Stimulated activated CD8-positive, alpha-beta memory T cell treated with anti-CD3 and anti-CD28 coated beads, Interleukin-12 subunit alpha, Interleukin-12 subunit beta, amount 100 ng/mL, for 1 hour (primary cell): ENCODE results near the gene PI4KB.
"Not testable (repeated sequence)": the region's sequence is repeated elsewhere in the genome, so short reads cannot be mapped to it uniquely, and the experiment has no call there.

Experiments used
- DNase-seq: peaks from one replicate; pipeline ENCODE4 v3.0.0-alpha.2; 2020; ENCODE audit warnings: low read depth

The PI4KB gene

DNA sequence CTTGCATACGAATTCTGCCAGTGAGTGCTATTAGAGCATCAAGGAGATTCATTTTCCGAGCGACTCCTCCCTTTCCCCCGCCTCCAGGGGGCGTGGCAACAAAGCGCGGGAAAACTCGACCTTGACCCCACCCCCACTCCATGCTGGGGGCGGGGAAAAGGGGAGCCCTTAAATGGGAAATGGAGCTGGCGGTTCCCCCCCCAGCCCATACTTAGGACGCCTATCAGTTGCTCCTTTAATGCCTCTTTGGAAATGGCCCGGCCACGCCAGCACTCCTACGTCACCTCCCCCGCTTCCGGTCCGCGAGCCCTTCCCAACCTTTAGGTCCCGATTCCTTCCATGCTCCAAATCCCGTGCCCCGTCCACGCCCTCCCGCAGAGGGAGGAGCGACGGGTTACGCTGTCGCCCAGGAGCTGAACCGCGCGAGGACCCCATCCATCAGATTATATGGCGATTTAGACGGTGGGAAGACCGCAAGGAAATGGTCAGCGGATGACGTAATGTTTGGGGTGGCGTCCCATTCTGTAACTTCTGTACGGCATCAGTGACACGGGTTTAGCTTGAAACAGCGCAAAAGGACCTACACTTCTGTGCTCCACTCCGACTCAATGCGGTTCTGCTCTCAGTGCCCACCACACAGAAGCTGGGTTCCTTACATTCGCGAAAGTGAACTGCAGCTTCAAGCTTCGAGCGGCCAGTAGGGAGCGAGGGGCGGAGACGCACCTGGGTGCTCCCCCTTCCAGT, 45.8 kb downstream of the PI4KB start:
- peak; percentile 94 for DNase-seq

- DNase-seq, result no peak
Measured at GRCh38 chr1:151277249-151277648, 50.0 kb downstream of the PI4KB start.

DNA sequence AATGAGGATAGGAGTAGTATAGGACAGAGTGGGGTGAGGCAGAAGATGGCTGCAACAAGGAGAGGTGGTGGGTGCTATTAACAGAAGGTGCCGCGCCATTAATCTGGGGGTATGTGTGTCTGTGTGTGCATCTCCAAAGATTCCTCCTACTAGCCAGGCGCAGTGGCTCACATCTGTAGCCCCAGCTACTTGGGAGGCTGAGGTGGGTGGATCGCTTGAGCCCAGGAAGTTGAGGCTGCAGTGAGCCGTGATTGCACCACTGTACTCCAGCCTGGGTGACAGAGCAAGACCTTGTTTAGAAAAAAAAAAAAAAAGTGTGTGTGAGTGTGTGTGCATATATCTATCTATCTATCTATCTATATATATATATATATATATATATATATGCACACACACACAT, 51.9 kb downstream of the PI4KB start:
- not testable (repeated sequence) for DNase-seq

- DNase-seq, result no peak
Measured at GRCh38 chr1:151273924-151274466, 53.2 kb downstream of the PI4KB start.

- no peak for DNase-seq
Measured at GRCh38 chr1:151267760-151268159, 59.5 kb downstream of the PI4KB start.

DNA sequence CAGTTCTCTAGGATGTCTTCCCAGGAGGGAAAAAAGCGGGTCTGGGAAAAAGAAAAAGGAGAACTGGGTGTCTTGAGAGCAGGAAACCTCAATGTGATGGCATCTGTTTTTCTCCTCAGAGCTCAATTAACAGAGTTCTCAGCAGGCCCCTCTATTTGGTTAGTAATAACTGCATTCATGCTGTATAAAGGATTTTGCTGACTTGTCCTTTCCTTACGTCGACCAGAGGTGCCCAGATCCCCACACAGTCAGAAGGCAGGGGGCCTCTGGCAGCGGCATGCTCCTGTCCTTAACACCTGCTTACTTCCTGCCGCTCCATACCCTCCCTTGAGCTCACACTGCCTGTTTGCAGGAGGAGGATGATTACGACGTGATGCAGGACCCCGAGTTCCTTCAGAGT, 60.4 kb downstream of the PI4KB start:
- no peak for DNase-seq

GRCh38 chr1:151266315-151266714, 60.9 kb downstream of the PI4KB start:
- no peak for DNase-seq

DNA sequence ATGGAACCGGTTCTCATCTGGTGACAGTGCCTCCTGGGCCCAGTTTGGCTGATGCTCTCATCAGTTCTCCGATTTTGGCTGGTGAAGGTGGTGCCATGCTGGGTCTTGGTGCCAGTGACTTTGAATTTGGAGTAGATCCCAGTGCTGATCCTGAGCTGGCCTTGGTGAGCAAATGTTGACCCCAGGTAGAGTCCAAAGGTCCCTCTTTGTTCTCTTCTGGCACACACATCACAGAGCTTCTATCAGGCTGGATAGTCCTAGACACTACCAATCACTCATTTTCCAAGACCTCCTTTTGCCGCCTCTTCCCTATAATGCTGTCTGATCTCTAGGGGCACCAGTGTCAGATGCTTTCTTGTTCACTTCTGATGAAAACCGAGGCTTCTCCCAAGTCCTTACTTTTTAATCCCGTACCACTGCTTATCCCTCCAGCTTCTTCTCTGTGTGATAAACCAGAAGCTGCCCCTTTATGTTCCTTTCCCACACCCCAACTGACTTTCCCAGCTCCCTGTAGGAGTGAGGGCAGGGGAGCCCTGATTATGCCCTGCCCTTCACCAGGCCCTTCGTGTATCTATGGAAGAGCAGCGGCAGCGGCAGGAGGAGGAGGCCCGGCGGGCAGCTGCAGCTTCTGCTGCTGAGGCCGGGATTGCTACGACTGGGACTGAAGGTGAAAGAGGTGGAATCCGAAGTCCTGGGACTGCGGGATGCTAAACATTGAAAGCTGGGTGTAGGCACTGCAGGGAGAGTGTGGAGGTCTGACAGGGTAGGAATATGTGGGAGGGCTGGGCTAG, 61.6 kb downstream of the PI4KB start:
- DNase-seq, result no peak

DNA sequence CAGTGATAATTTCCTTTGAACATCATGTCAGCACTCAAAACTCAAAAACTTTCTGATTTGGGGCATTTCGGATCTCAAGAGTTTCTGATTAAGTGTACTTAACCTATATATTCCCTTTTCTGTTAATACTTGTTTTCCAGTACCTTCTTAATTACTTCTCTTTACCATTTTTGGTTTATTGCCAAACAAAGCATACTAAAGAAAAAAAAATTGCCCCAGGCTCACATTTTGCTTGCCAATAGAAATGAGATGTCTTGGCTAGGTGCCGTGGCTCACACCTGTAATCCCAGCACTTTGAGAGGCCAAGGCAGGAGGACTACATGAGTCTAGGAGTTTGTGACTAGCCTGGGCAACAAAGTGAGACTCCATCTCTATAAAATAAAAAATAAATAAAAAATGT, 67.9 kb downstream of the PI4KB start:
- no peak for DNase-seq

GRCh38 chr1:151255381-151255780, 71.8 kb downstream of the PI4KB start:
- DNase-seq, result no peak

DNA sequence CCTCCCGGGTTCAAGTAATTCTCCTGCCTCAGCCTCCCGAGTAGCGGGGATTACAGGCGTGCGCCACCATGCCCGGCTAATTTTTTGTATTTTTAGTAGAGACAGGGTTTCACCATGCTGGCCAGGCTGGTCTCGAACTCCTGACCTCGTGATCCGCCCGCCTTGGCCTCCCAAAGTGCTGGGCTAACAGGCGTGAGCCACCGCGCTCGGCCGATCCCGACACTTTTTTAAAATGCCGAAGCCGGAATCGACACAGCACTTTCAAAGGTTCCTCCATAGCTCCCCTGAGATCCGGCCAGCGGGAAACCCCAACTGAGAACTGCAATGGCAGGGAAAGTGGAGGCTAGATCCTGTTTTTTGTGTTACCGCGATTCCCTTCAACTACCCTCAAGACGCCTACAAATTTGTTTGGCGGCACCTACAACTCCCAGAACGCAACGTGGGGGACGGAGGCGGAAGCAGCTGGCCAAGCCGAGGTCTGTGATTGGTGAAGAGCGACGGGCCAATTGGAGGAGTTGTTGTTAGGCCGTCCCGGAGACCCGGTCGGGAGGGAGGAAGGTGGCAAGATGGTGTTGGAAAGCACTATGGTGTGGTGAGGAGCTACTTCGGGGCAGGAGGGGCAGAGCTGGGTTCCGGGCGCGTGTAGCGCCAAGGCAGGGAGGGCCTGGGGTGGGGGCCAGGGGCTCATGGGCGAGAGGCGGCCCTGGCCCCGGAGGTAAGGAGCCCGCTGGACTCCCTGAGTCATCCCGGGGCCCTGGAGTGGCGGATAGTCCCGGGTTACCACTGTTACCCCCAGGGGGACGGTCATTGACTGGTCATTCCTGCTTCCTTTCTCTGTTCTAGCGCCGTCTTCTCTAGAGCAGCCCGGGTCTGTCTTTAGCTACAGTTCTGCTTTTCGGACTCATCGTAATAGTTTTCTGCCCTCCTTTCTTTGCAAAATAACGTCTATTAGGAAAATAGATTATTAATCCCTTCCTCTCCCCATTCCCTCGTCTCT, 72.7 kb downstream of the PI4KB start, which contains the start of gene PSMD4:
Gene PSMD4, plus strand, starts transcription at position 518 of the 997 bp plus-strand sequence. Its CDS starts 49 bp downstream, at position 567.
- DNase-seq, result peak; percentile 85

DNA sequence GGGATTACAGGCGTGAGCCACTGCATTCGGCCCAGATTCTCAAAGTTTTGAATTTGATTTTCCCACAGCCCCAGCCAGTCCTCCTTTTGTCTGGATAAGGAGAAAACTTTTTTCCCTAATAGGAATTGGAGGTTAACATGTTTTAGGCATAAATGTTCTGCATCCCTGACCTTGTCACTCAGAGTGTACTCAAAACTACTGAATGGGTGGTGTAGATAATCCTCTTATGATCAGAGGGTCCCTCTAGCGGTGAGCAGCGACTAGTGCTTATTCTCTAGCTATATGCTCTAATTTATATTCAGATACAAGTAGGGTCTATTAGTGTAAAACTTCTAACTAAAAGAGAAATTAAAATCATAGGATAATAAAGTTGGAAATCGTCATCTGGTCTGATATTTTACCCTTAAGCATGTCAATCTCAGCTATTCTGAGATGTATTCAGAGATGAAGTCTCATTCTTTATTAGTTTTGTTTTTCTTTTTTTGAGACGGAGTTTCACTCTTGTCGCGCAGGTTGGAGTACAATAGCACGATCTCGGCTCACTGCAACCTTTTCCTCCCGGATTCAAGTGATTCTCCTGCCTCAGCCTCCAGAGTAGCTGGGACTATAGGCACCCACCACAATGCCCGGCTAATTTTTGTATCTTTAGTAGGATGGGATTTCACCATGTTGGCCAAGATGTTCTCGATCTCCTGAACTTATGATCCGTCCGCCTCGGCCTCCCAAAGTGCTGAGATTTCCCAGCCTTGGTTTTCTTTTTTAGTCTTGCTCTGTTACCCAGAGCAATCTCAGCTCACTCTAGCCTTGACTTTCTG, 75.4 kb downstream of the PI4KB start:
- peak; percentile 53 for DNase-seq

- DNase-seq, result no peak
Measured at GRCh38 chr1:151246786-151247185, 80.4 kb downstream of the PI4KB start.

DNA sequence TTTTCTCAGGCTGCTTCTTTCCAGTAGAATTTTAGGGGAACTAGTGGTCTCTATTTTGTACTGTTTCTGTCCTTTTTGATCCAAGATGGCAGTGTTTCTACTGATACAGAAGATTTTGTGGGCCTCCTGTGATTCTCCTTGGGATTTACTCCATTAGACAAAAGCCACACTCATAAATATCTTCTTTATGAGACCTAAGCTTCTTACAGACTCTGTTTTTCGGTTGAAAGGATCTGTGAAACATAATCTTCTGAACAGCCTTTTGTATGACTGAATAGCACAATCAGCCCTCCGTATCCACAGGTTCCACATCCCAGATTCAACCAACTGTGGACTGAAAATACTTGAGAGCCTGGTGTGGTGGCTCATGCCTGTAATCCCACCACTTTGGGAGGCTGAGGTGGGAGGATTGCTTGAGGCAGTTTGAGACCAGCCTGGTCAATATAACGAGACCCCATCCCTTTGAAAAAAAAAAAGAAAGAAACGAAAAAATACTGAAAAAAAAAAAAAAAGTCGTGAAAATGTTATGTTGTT, 83.5 kb downstream of the PI4KB start:
- no peak for DNase-seq

GRCh38 chr1:151242442-151242841, 84.8 kb downstream of the PI4KB start:
- DNase-seq, result no peak
